T-helper 2 cell treated with Interferon-gamma antibody and Interleukin-4, amounts not matched to agents 100 ng/mL and 5 ng/mL, for 36 hours (primary cell): ENCODE results near the gene ACP4. TPM values are rescaled to one million over a fixed set of nuclear protein-coding genes. Genes with fewer than 3 reads are reported as not detected.
"Not testable (repeated sequence)": the region's sequence is repeated elsewhere in the genome, so short reads cannot be mapped to it uniquely, and the experiment has no call there.

Experiments used
- intact Hi-C: fragments of 100-400 bp; cut with micrococcal nuclease; formaldehyde crosslinking; loops from one replicate; pipeline ENCODE4 v1.15.1; 2023
- total RNA-seq: library from RNA; stranded (reverse); gene quantifications from 2 replicates; pipeline ENCODE4 v1.2.3, GENCODE V29; 2022

Gene ACP4
- total RNA-seq, 1 donor from 2014 or later = not detected

DNA sequence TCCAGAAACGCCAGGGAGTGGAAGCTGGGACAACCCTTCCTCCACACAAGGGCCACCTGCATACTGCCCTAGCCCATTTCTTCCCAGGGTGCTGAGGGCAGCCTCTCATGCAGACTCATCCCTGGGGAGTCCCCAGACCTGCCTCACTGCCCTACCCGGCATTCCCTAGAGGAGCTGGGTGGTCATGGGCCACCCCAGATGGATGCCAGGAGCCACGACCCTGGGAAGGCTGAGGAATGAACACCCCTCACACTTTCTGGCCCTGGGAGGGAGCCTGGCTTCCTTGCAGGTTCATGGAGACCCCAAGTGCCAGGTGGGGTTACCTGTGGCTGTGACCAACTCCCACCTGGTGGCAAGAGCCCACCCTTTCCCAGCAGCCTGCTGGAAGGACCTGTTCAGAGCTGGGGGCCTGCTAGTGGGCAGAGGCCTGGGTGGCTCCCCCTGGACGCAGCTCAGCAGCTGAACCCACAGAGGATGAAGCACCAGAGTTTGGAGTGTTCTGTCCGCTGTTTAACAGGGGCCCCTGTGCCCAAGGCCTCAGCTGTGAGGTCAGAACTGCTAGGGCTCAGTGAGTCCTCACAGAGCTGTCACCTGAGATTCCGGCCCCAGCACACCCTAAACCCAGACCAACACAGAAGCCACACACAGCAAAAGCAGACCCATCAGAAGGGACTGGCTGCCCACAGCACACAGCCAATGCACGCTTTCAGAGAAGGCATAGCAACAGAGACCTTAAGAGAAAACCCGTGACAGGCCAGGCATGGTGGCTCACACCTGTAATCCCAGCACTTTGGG lies 6.6 kb downstream of the ACP4 start:
- intact Hi-C loops = no loop called here

DNA sequence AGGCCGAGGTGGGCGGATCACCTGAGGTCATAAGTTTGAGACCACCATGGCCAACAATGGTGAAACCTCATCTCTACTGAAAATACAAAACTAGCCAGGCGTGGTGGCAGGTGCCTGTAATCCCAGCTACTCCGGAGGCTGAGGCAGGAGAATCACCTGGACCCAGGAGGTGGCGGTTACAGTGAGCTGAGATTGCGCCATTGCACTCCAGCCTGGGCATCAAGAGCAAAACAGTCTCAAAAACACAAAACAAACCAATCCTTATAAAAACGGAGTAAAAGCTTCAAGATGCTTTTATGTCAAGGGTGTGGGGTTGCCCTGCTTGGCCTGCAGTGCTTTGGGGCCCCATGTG lies 7.2 kb downstream of the ACP4 start:
- intact Hi-C loops = no loop called here

DNA sequence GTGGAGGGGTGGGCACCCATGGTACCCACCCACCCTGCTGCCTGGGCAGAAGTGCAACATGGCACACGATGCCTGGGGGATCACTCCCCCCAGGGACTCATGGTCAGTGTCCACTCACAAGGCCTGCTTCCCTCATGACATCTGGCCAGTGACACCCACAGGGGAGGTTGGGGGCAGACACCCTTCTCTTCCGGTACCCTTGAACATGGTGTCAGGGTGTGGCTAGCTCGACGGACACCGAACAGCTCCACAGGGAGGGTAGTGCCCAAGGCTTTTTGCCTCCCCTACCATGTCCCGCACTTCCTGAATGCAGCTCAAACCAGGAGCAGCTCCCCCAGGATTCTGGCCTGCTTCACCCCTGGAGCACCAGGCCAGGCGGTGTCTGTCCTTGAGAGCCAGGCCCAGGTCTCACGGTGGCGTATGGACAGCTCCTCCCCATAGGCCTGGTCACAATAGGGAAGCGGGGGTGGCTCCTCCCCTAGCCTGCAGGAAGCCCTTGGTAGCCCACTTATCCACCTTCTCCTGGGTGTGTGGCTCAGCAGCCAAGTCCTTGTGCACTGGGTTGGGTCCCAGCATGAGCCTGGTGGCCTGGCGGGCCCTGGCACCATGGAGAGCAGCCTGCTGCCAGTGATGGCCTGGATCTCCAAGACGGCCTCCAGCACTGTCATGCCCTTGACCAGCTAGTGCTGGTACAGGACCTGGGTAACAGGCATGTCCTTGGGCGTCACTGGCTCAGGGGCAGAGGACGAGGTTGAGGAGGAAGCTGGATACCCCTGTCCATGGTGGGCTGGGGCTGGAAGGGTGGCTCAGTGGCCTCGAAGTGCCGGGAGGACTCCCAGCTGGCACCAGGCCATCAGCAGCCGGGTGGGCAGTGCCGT lies 7.8 kb downstream of the ACP4 start:
- intact Hi-C loops = no loop called here

DNA sequence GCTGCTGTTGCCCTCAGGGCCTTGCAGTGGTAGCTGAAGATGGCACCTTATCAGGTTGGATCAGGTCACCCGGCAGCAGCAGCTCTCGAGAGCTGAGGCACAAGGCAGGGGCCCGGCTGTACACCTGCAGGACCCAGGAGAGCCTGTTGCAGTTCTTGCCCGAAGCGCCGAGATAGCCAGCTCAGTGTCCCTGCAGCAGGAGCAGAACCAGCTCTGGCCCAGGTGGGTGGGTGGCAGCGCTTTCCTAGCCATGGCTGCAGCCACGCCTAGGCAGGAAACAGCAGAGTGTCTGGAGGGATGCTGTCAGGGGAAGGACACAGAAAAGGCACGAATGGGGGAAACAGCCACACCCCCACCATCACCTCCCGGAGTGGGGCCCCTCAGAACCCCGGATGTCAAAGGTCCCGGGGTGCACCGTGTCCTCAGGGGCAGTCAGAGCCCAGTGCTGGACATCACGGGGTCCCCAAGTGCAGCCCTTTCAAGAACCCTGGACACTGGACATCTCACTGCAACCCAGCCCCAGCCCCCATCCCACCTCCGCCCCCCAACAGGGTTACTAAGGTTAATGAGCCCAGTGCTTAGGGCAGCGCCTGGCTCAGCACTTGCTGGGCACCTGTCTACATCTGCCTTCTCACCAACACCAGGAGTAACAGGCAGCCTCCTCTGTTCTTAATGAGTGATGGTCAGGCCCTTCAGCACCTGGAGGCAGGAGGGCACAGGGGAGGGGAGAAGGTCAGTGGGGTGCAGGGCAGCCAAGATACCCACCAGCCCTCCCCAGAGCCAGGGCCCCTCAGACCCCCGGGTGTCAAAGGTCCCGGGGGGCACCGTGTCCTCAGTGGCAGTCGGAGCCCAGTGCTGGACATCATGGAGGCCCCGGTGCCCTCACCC lies 8.7 kb downstream of the ACP4 start:
- intact Hi-C loops = no loop called here

GRCh38 chr19:50799547-50799851 lies 9.3 kb downstream of the ACP4 start:
- intact Hi-C loops = no loop called here

GRCh38 chr19:50801107-50801506 lies 10.9 kb downstream of the ACP4 start:
- intact Hi-C loops = loop anchor here (10.0 kb wide), 1 partner anchor 466 kb away; no protein-coding TSS in a partner anchor

DNA sequence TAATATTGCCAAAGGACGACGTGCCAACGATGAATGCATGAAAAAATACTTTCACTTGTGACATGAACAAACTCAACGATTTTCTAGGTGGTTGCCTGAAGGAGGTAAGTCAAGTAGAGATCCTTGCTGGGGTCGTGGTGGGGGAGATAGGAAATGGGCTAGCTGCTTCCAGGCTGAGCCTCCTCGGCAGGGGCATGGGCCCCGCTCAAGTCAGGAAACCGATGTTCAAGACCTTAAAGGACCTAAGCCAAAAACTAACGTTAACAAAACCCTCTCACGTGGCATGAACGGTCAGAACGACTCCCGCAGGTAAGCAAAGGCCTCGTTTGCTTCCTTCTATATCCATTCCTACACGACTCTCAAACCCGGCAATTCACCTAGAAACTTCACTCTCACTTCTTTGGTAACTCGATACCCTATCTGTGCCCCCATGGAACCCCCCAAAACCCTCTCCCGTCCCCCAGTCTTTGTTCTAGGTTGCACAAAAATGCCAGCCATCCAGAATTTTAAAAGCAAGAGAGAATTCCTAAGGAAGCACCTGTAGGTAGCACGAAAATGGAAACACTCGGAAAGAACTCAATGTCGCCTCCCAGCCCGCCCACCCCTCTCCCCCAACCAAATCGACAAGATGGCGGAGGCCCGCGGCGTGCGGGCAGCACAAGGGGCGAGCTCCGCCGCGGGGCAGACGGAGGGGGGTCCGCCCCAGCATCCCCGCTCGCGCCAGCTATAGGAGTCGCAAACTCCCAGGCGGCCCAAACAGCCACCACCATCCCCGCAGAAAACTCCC lies 13.6 kb downstream of the ACP4 start:
- intact Hi-C loops = loop anchor here (1.0 to 10.0 kb wide), 3 partner anchors 80 to 469 kb away; partner anchors contain the start of gene CTU1

- intact Hi-C loops = loop anchor here (1.0 to 10.0 kb wide), 5 partner anchors 32 to 470 kb away; partner anchors contain the start of genes CTU1 and JOSD2
Observed at GRCh38 chr19:50804420-50805272, 14.4 kb downstream of the ACP4 start.

DNA sequence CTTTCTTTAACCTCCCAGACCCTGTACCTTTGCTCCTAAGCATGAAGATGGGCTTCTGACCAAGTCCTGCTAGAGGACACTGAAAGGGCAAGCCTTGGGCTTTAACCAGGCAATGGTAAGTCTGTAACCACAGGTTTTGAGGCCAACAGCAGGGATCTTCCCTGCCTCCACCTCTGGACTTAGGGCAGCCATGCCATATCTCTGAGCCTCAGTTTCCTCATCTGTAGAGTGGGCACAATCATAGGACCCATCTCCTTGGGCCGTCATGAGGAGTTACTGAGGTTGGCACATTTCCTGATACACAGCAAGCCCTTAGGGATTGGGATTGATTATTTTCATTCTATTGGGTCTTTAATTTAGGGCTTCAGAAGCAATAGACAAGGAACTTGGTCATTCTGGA lies 18.6 kb downstream of the ACP4 start:
- intact Hi-C loops = loop anchor here (10.0 kb wide), 1 partner anchor 474 kb away; no protein-coding TSS in a partner anchor

- intact Hi-C loops = not testable (repeated sequence)
Observed at GRCh38 chr19:50811622-50812238, 21.5 kb downstream of the ACP4 start.

- intact Hi-C loops = no loop called here
Observed at GRCh38 chr19:50812474-50812873, 22.3 kb downstream of the ACP4 start.

DNA sequence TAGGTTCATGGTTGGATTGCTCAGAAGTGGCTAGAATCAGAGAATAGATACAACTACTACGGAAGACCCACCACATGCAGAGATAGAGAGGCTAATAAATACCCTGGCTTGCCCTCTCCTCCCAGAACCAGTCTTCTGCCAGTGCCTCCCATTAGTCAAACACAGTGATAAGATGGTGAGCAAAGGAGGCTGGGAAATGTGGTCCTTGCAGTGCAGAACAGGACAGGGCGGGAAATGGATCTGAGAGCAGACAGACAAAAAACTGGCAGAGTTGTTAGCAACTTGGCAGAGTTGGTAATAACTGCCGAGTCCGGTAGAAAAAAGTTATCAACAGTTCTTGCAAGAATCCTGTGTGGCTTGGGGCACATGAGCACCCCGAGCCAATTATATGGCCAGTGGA lies 24.7 kb downstream of the ACP4 start:
- intact Hi-C loops = no loop called here

GRCh38 chr19:50815439-50815838 lies 25.2 kb downstream of the ACP4 start:
- intact Hi-C loops = no loop called here

GRCh38 chr19:50817941-50818858 lies 28.0 kb downstream of the ACP4 start:
- intact Hi-C loops = loop anchor here (1.0 kb wide), 1 partner anchor 17 kb away; no protein-coding TSS in a partner anchor

- intact Hi-C loops = loop anchor here (1.0 kb wide), 1 partner anchor 16 kb away; no protein-coding TSS in a partner anchor
Observed at GRCh38 chr19:50818859-50819472, 28.8 kb downstream of the ACP4 start.

- intact Hi-C loops = no loop called here
Observed at GRCh38 chr19:50819636-50820035, 29.4 kb downstream of the ACP4 start.

DNA sequence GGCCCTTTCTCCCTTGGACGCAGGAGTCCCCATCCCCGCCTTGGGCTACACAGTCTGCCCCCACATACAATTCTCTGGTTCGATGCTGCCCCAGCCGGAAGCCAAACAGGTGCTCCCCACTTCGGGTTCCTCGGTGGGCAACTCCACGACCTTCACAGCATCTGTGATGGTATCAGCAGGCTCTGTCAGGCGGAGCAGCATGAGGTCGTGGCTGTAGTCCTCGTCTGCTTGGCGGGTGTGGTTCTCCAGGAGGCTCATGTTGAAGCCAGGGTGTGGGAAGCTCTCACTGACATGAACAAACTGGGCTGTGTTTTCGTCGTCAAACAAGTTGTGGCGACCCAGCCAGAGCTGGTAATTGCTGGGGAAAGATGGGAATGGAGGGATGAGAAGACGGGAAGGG lies 29.9 kb downstream of the ACP4 start:
- intact Hi-C loops = no loop called here
